ENCODE measurements around the gene MAP7. TPM values are rescaled to one million over a fixed set of nuclear protein-coding genes. Genes with fewer than 3 reads are reported as not detected.

Gene MAP7
- total and polyA plus RNA-seq, 9 of the 15 experiments (the other 6 are each of a cell fraction or from before 2014, with no cell fraction given): 0.76 to 7.7 (median 3.9) TPM

GRCh38 chr6:136403110-136403980 is 146.9 kb downstream of the MAP7 start (continued):
- TF ChIP-seq VEZF1 (CRISPR knock-in tag; IDR thresholded peaks at IDR 0.05): peak; percentile 88
- no peak for TF ChIP-seq HNRNPUL1 (IDR thresholded peaks at IDR 0.05; ENCODE audit: low read length)
- no peak for TF ChIP-seq SUPT5H (IDR thresholded peaks at IDR 0.05)
- TF ChIP-seq MEF2D (tag; conservative IDR thresholded peaks at IDR 0.05; ENCODE audit: low read depth): 0 out of 2 replicates have a peak, but pooled peaks have one; percentile 61
- TF ChIP-seq MAX (CRISPR knock-in tag; IDR thresholded peaks at IDR 0.05): no peak
- TF ChIP-seq ZBTB9 (CRISPR knock-in tag; IDR thresholded peaks at IDR 0.05): 0 out of 2 replicates have a peak, but pooled peaks have one; percentile 61
- 0 out of 2 replicates have a peak, but pooled peaks have one; percentile 45 for TF ChIP-seq ZNF655 (CRISPR knock-in tag; IDR thresholded peaks at IDR 0.05)
- peak; percentile 37 to 89; a peak in 3 of 4 replicates for TF ChIP-seq TRIM24 (IDR thresholded peaks at IDR 0.05)
- no peak for TF ChIP-seq ZNF324 (CRISPR knock-in tag; IDR thresholded peaks at IDR 0.05)
- TF ChIP-seq U2AF2 (optimal IDR thresholded peaks at IDR 0.05; ENCODE audit: low read depth, low read length): no peak
- TF ChIP-seq CEBPB (tag; IDR thresholded peaks at IDR 0.05): peak; percentile 100
- no peak for TF ChIP-seq ZNF830 (CRISPR knock-in tag; IDR thresholded peaks at IDR 0.05)
- peak; percentile 91 for TF ChIP-seq LEF1 (IDR thresholded peaks at IDR 0.05)
- no peak for TF ChIP-seq SRSF7 (optimal IDR thresholded peaks at IDR 0.05; ENCODE audit: low read depth, low read length)
- peak; percentile 78 for TF ChIP-seq BACH1 (tag; IDR thresholded peaks at IDR 0.05)
- no peak for TF ChIP-seq GTF3C2 (IDR thresholded peaks at IDR 0.05; ENCODE audit: borderline replicate concordance, extremely low read depth, insufficient read length)
